HepG2 (cell line): Measurements from ENCODE around the gene MSMP. TPM values are rescaled to one million over a fixed set of nuclear protein-coding genes. Genes with fewer than 3 reads are reported as not detected.
A peak's percentile ranks its signal among the peaks of the same experiment; 100 is the strongest.

Experiments
- ATAC-seq: fragments of 200-7000 bp; cut with Tn5 transposase; 3 replicates; pipeline ENCODE4 v1.9.1; 2020; ENCODE audit warnings: mild to moderate bottlenecking, moderate library complexity
- BruUV-seq: library from RNA; stranded (reverse); fragments of 400-500 nt; replicated peaks from 2 replicates; lab custom pipeline; 2021; lab: Mats Ljungman, UMichigan
- CTCF ChIA-PET: fragments of 300-600 bp; formaldehyde crosslinking; extraction: SDS; loops from one replicate; lab custom pipeline; 2021; ENCODE audit warnings: low total read pairs, inconsistent platforms, low intra/inter-chr PET ratio; lab: Yijun Ruan, JAX
- POLR2A ChIA-PET: fragments of 350-600 bp; sonication (Branson Sonifier 250); formaldehyde crosslinking; loops from one replicate; lab custom pipeline; 2020; ENCODE audit warnings: antibody characterized with exemption, inconsistent platforms; lab: Yijun Ruan, JAX
- DNase-seq: peaks from one replicate; pipeline ENCODE4 v3.0.0-alpha.2; 2015; ENCODE audit warnings: low spot score
- FAIRE-seq: peaks from 3 replicates; lab custom pipeline; 2011; peaks lifted over from hg19 to GRCh38; lab: Jason Lieb, UNC
- H2AFZ ChIP-seq: one replicate; pipeline ENCODE4 v1.6.1; 2011; ENCODE audit warnings: low read length, inconsistent platforms
- H3K27ac ChIP-seq: fragments of 300-600 bp; 3 replicates; pipeline ENCODE4 v1.8.0; 2011; ENCODE audit warnings: mixed run types, mild to moderate bottlenecking, mixed read lengths, low read length, inconsistent platforms; ENCODE audit not compliant: insufficient read depth; ENCODE audit errors: extremely low read length
- H3K27me3 ChIP-seq, 2 experiments: fragments of 200-600 bp in 1 of 2; 2 replicates in 1 of 2; 3 replicates in 1 of 2; pipeline versions ENCODE4 v1.6.0 to v1.8.0; 2011; ENCODE audit warnings: low read length in 2 of 2, mild to moderate bottlenecking in 2 of 2, moderate library complexity in 2 of 2, inconsistent platforms in 1 of 2; ENCODE audit not compliant: insufficient read depth in 2 of 2, control insufficient read depth in 1 of 2
- H3K36me3 ChIP-seq, 2 experiments: fragments of 200-600 bp in 1 of 2; replicated peaks in 1 of 2; 2 replicates in 1 of 2; 3 replicates in 1 of 2; pipeline versions ENCODE4 v1.5.1 to v1.8.0; 2011; ENCODE audit warnings: low read length in 2 of 2, inconsistent platforms in 1 of 2; ENCODE audit not compliant: insufficient read depth in 2 of 2, control insufficient read depth in 1 of 2
- H3K4me1 ChIP-seq: 2 replicates; pipeline ENCODE4 v1.5.1; 2012; ENCODE audit warnings: low read length, inconsistent platforms; ENCODE audit not compliant: insufficient read depth
- H3K4me2 ChIP-seq: 2 replicates; pipeline ENCODE4 v1.6.0; 2011; ENCODE audit warnings: low read depth, low read length, inconsistent platforms
- H3K4me3 ChIP-seq, 3 experiments: fragments of 200-600 bp in 1 of 3; sonication (generic), shearing (Covaris generic) in 1 of 3; replicated peaks in 1 of 3; 2 replicates each; pipeline ENCODE4 v1.5.1; 2011 to 2016; ENCODE audit warnings: low read length in 3 of 3, inconsistent platforms in 2 of 3, low read depth in 2 of 3, mild to moderate bottlenecking in 2 of 3, control low read depth in 1 of 3, mixed read lengths in 1 of 3; ENCODE audit not compliant: insufficient read depth in 1 of 3
- H3K79me2 ChIP-seq: one replicate; pipeline ENCODE4 v1.6.1; 2011; ENCODE audit warnings: low read length, inconsistent platforms; ENCODE audit not compliant: insufficient read depth
- H3K9ac ChIP-seq: 2 replicates; pipeline ENCODE4 v1.6.0; 2011; ENCODE audit warnings: mild to moderate bottlenecking, low read depth, low read length, inconsistent platforms; ENCODE audit not compliant: insufficient read depth
- H3K9me3 ChIP-seq: 2 replicates; pipeline ENCODE4 v1.5.1; 2012; ENCODE audit warnings: mild to moderate bottlenecking, low read length
- H4K20me1 ChIP-seq: 2 replicates; pipeline ENCODE4 v1.6.0; 2011; ENCODE audit warnings: inconsistent platforms, mild to moderate bottlenecking, low read length, moderate library complexity; ENCODE audit not compliant: insufficient read depth
- ELF3 ChIP-seq: IDR thresholded peaks from 2 replicates; pipeline ENCODE4 v1.6.1; 2016; ENCODE audit warnings: missing genetic modification reagents, missing compliant biosample characterization
- FLYWCH1 ChIP-seq: sonication (generic); formaldehyde crosslinking; IDR thresholded peaks from 2 replicates; pipeline ENCODE4 v1.8.1; 2023; ENCODE audit warnings: mild to moderate bottlenecking, missing genetic modification reagents
- HMG20B ChIP-seq: conservative IDR thresholded peaks from 2 replicates; pipeline ENCODE4 v1.6.1; 2016; ENCODE audit warnings: missing genetic modification reagents, missing compliant biosample characterization
- HOXA3 ChIP-seq: sonication (generic); formaldehyde crosslinking; IDR thresholded peaks from 2 replicates; pipeline ENCODE4 v1.5.0; 2020; ENCODE audit warnings: missing genetic modification reagents
- NFATC3 ChIP-seq: sonication (generic); formaldehyde crosslinking; IDR thresholded peaks from 2 replicates; pipeline ENCODE4 v1.5.1; 2020; ENCODE audit warnings: mild to moderate bottlenecking, missing genetic modification reagents
- PHF8 ChIP-seq: sonication (generic); formaldehyde crosslinking; IDR thresholded peaks from 2 replicates; pipeline ENCODE4 v1.5.0; 2020; ENCODE audit warnings: missing genetic modification reagents
- REXO4 ChIP-seq: sonication (generic); formaldehyde crosslinking; IDR thresholded peaks from 2 replicates; pipeline ENCODE4 v1.8.0; 2022; ENCODE audit warnings: missing genetic modification reagents, mild to moderate bottlenecking, borderline replicate concordance
- SALL2 ChIP-seq: sonication (generic); formaldehyde crosslinking; IDR thresholded peaks from 2 replicates; pipeline ENCODE4 v1.8.1; 2023; ENCODE audit warnings: mild to moderate bottlenecking, missing genetic modification reagents, inconsistent platforms
- ZNF333 ChIP-seq: sonication (generic); formaldehyde crosslinking; IDR thresholded peaks from 2 replicates; pipeline ENCODE4 v1.4.0; 2020; ENCODE audit warnings: mild to moderate bottlenecking, missing genetic modification reagents, borderline replicate concordance
- ZNF468 ChIP-seq: sonication (generic); formaldehyde crosslinking; IDR thresholded peaks from 2 replicates; pipeline ENCODE4 v1.8.0; 2022; ENCODE audit warnings: mild to moderate bottlenecking, moderate library complexity, missing genetic modification reagents
- ZNF713 ChIP-seq: sonication (generic); formaldehyde crosslinking; IDR thresholded peaks from 2 replicates; pipeline ENCODE4 v1.4.0; 2020; ENCODE audit warnings: mild to moderate bottlenecking, missing genetic modification reagents
- in situ Hi-C: cut with HindIII; loops from 2 replicates; pipeline ENCODE4 v1.10.0; 2017; ENCODE audit warnings: low pct_unique_long_range_greater_than_20kb; ENCODE audit not compliant: extremely low pct_ligation_motif_present
- intact Hi-C: fragments of 100-400 bp; cut with micrococcal nuclease; formaldehyde crosslinking; loops from one replicate; pipeline ENCODE4 v1.10.0; 2022; ENCODE audit not compliant: unreplicated experiment
- polyA plus RNA-seq, 8 experiments: library from polyadenylated mRNA; depleted of rRNA in 3 of 8; stranded (reverse) in 7 of 8; unstranded in 1 of 8; fragments of >200 nt; fragmentation: Illumina TruSeq in 4 of 8; extraction: Trizol in 4 of 8; gene quantifications; 2 replicates each; pipeline versions ENCODE4 v1.2.1 to v1.2.3, GENCODE V29; 2011 to 2016; ENCODE audit warnings: low read depth in 4 of 8, missing spikeins in 1 of 8, mixed read lengths in 1 of 8; ENCODE audit not compliant: insufficient read depth in 1 of 8
- total RNA-seq, 5 experiments: library from RNA; depleted of rRNA; stranded (reverse); fragments of >200 nt; fragmentation: Illumina TruSeq; extraction: Trizol; gene quantifications; 2 replicates each; pipeline ENCODE4 v1.2.3, GENCODE V29; 2016; ENCODE audit warnings: low read depth in 1 of 5
- TF ChIP-seq, protein P1 (sequence below): sonication (generic); formaldehyde crosslinking; IDR thresholded peaks from 2 replicates; pipeline ENCODE4 v1.4.0; 2020; ENCODE audit warnings: missing genetic modification reagents
- TF ChIP-seq, protein P2 (sequence below): sonication (generic); formaldehyde crosslinking; IDR thresholded peaks from 2 replicates; pipeline ENCODE4 v1.4.0; 2020; ENCODE audit warnings: missing genetic modification reagents, borderline replicate concordance
- TF ChIP-seq, protein P3 (sequence below): sonication (generic); formaldehyde crosslinking; IDR thresholded peaks from 2 replicates; pipeline ENCODE4 v1.4.0; 2020; ENCODE audit warnings: missing genetic modification reagents, borderline replicate concordance
- TF ChIP-seq, protein P4 (sequence below): sonication (generic); formaldehyde crosslinking; conservative IDR thresholded peaks from 2 replicates; pipeline ENCODE4 v1.4.0; 2020; ENCODE audit warnings: missing genetic modification reagents

Gene MSMP
- total and polyA plus RNA-seq, 2 of the 13 experiments (the other 11 are each of a cell fraction or from before 2014, with no cell fraction given): 0.24 to 0.46 TPM

DNA sequence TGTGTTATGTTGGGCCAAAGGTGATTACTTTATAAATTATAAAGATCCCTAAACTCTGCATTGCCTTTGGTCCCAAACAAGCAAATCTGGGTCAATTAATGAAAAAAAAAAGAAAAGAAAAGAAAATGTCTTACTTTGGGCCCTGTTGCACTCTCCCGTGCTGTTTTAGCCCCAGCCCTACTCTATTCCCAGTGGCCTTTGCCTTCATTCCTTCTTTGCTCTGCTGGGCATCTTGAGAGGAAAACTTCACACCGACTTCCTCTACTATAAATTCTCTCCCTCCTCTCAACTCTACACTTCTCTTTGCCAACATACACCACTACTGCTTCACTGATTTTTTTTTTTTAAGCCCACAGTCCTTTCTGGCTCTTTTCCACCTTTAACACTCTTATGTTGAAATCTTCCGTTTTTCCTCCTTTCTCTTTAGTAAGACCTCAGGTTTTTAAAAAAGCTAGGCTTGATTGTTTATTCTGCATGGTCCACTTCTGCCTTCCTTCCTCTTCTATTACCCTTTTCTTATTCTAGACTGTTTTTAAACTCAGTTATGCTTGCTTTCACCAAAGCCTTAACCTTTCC is 4.5 kb upstream of the MSMP start (continued):
- TF ChIP-seq, protein P1, sequence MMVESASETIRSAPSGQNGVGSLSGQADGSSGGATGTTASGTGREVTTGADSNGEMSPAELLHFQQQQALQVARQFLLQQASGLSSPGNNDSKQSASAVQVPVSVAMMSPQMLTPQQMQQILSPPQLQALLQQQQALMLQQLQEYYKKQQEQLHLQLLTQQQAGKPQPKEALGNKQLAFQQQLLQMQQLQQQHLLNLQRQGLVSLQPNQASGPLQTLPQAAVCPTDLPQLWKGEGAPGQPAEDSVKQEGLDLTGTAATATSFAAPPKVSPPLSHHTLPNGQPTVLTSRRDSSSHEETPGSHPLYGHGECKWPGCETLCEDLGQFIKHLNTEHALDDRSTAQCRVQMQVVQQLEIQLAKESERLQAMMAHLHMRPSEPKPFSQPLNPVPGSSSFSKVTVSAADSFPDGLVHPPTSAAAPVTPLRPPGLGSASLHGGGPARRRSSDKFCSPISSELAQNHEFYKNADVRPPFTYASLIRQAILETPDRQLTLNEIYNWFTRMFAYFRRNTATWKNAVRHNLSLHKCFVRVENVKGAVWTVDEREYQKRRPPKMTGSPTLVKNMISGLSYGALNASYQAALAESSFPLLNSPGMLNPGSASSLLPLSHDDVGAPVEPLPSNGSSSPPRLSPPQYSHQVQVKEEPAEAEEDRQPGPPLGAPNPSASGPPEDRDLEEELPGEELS (CRISPR knock-in tag): no peak
- TF ChIP-seq, all 625 proteins: peak for 0

DNA sequence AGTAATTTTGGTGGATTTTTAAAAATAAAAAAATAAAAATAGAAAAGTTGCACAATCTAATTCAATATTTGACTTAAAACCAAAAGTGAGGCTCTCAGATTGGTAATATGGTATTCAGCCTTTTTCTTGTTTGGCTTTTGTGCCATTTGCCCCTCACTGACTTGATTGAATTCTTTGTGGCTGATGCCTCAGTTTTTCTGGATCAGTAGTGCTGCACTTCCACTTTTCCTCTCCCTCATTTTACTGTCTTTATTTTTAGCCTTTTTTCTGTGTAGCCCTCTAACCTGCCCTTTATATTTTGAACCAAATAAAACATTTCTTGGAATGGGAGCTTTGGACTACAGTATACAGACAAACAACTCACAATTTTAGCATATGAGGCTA is 3.8 kb upstream of the MSMP start:
- peaks cover 41% of the 10 kb centered on the region for H3K79me2 ChIP-seq
- peak overlapping the region; percentile 83 for H3K9ac ChIP-seq
- ChIA-PET CTCF (no interaction called here), POLR2A (interaction anchor here (1.9 to 2.0 kb wide), 2 partner anchors 9 to 26 kb away, joined by 5 to 9 read pairs; partner anchors contain the start of genes CREB3, GBA2, RGP1 and TLN1)
- FAIRE-seq: no peak
- H4K20me1 ChIP-seq: no peaks in the 10 kb centered on the region
- H3K27ac ChIP-seq: peak overlapping the region; percentile 95
- DNase-seq: no peak
- TSS peak; percentile 38 for BruUV-seq
- H3K4me2 ChIP-seq: peak overlapping the region; percentile 95
- peaks cover 33% of the 10 kb centered on the region for H3K4me1 ChIP-seq
- ATAC-seq: no peak
- H3K27me3 ChIP-seq: no peaks in the 10 kb centered on the region; a peak in 1 of 5 replicates
- peak overlapping the region; percentile 82 to 90 (median 89) for H3K4me3 ChIP-seq
- H3K36me3 ChIP-seq: peaks cover 4 to 8% of the 10 kb centered on the region in 2 experiments; a peak in 2 of 5 replicates
- H3K9me3 ChIP-seq: no peaks in the 10 kb centered on the region
- intact Hi-C loops (loop anchor here (2.0 kb wide), 1 partner anchor 21 kb away; no protein-coding TSS in a partner anchor), in situ Hi-C loops (no loop called here)
- no peak overlapping the region for H2AFZ ChIP-seq
- TF ChIP-seq ZNF713 (CRISPR knock-in tag): no peak
- TF ChIP-seq, protein P2, sequence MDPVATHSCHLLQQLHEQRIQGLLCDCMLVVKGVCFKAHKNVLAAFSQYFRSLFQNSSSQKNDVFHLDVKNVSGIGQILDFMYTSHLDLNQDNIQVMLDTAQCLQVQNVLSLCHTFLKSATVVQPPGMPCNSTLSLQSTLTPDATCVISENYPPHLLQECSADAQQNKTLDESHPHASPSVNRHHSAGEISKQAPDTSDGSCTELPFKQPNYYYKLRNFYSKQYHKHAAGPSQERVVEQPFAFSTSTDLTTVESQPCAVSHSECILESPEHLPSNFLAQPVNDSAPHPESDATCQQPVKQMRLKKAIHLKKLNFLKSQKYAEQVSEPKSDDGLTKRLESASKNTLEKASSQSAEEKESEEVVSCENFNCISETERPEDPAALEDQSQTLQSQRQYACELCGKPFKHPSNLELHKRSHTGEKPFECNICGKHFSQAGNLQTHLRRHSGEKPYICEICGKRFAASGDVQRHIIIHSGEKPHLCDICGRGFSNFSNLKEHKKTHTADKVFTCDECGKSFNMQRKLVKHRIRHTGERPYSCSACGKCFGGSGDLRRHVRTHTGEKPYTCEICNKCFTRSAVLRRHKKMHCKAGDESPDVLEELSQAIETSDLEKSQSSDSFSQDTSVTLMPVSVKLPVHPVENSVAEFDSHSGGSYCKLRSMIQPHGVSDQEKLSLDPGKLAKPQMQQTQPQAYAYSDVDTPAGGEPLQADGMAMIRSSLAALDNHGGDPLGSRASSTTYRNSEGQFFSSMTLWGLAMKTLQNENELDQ (CRISPR knock-in tag): no peak
- TF ChIP-seq SALL2 (CRISPR knock-in tag): no peak
- TF ChIP-seq, protein P3, sequence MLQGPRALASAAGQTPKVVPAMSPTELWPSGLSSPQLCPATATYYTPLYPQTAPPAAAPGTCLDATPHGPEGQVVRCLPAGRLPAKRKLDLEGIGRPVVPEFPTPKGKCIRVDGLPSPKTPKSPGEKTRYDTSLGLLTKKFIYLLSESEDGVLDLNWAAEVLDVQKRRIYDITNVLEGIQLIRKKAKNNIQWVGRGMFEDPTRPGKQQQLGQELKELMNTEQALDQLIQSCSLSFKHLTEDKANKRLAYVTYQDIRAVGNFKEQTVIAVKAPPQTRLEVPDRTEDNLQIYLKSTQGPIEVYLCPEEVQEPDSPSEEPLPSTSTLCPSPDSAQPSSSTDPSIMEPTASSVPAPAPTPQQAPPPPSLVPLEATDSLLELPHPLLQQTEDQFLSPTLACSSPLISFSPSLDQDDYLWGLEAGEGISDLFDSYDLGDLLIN (CRISPR knock-in tag): no peak
- no peak for TF ChIP-seq FLYWCH1 (CRISPR knock-in tag)
- TF ChIP-seq ZNF333 (CRISPR knock-in tag): no peak
- TF ChIP-seq PHF8: no peak
- TF ChIP-seq ELF3 (CRISPR knock-in tag): no peak
- no peak for TF ChIP-seq HMG20B (CRISPR knock-in tag)
- TF ChIP-seq, protein P4, sequence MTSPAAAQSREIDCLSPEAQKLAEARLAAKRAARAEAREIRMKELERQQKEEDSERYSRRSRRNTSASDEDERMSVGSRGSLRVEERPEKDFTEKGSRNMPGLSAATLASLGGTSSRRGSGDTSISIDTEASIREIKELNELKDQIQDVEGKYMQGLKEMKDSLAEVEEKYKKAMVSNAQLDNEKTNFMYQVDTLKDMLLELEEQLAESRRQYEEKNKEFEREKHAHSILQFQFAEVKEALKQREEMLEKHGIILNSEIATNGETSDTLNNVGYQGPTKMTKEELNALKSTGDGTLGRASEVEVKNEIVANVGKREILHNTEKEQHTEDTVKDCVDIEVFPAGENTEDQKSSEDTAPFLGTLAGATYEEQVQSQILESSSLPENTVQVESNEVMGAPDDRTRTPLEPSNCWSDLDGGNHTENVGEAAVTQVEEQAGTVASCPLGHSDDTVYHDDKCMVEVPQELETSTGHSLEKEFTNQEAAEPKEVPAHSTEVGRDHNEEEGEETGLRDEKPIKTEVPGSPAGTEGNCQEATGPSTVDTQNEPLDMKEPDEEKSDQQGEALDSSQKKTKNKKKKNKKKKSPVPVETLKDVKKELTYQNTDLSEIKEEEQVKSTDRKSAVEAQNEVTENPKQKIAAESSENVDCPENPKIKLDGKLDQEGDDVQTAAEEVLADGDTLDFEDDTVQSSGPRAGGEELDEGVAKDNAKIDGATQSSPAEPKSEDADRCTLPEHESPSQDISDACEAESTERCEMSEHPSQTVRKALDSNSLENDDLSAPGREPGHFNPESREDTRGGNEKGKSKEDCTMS: no peak
- TF ChIP-seq REXO4 (CRISPR knock-in tag): no peak
- TF ChIP-seq HOXA3 (CRISPR knock-in tag): no peak
- no peak for TF ChIP-seq ZNF468 (CRISPR knock-in tag)
- no peak for TF ChIP-seq NFATC3
